Astrocyte (in vitro differentiated cells and primary cell): Measurements from ENCODE around the gene BBIP1. TPM values are rescaled to one million over a fixed set of nuclear protein-coding genes. Genes with fewer than 3 reads are reported as not detected.

Source experiments
- DNase-seq: peaks from one replicate; pipeline ENCODE4 v3.0.0-alpha.2; 2010; ENCODE audit warnings: low read depth
- FAIRE-seq: peaks from 2 replicates; lab custom pipeline; 2011; peaks lifted over from hg19 to GRCh38; lab: Jason Lieb, UNC
- H2AFZ ChIP-seq: 2 replicates; pipeline ENCODE4 v1.6.0; 2012; ENCODE audit warnings: low read depth, low read length, inconsistent platforms
- H3K27ac ChIP-seq: 2 replicates; pipeline ENCODE4 v1.5.1; 2011; ENCODE audit warnings: low read depth, low read length, inconsistent platforms
- H3K27me3 ChIP-seq: 2 replicates; pipeline ENCODE4 v1.6.0; 2011; ENCODE audit warnings: low read length, inconsistent platforms; ENCODE audit not compliant: insufficient read depth
- H3K36me3 ChIP-seq: 2 replicates; pipeline ENCODE4 v1.5.1; 2011; ENCODE audit warnings: low read length, inconsistent platforms; ENCODE audit not compliant: insufficient read depth
- H3K4me1 ChIP-seq: 2 replicates; pipeline ENCODE4 v1.5.1; 2011; ENCODE audit warnings: low read length, inconsistent platforms; ENCODE audit not compliant: insufficient read depth
- H3K4me2 ChIP-seq: 2 replicates; pipeline ENCODE4 v1.6.0; 2012; ENCODE audit warnings: low read length, inconsistent platforms
- H3K4me3 ChIP-seq: 2 replicates; pipeline ENCODE4 v1.5.1; 2011; ENCODE audit warnings: low read depth, mild to moderate bottlenecking, low read length, inconsistent platforms; ENCODE audit not compliant: insufficient read depth
- H3K79me2 ChIP-seq: 2 replicates; pipeline ENCODE4 v1.6.0; 2012; ENCODE audit warnings: mild to moderate bottlenecking, low read length, inconsistent platforms; ENCODE audit not compliant: insufficient read depth
- H3K9ac ChIP-seq: 2 replicates; pipeline ENCODE4 v1.6.0; 2012; ENCODE audit warnings: mild to moderate bottlenecking, low read length, inconsistent platforms
- H3K9me3 ChIP-seq: 2 replicates; pipeline ENCODE4 v1.5.1; 2012; ENCODE audit warnings: low read depth, mild to moderate bottlenecking, low read length, inconsistent platforms; ENCODE audit not compliant: insufficient read depth
- H4K20me1 ChIP-seq: 2 replicates; pipeline ENCODE4 v1.6.0; 2012; ENCODE audit warnings: low read length, inconsistent platforms; ENCODE audit not compliant: insufficient read depth
- H3K27ac Mint-ChIP-seq: one replicate; pipeline ENCODE4 v1.8.0; 2021; ENCODE audit warnings: mild to moderate bottlenecking, mixed read lengths; ENCODE audit not compliant: unreplicated experiment
- H3K27me3 Mint-ChIP-seq: one replicate; pipeline ENCODE4 v1.8.0; 2021; ENCODE audit warnings: low read depth, mixed read lengths; ENCODE audit not compliant: unreplicated experiment
- H3K36me3 Mint-ChIP-seq: one replicate; pipeline ENCODE4 v1.8.0; 2021; ENCODE audit warnings: low read depth, mixed read lengths; ENCODE audit not compliant: unreplicated experiment
- H3K4me1 Mint-ChIP-seq: one replicate; pipeline ENCODE4 v1.8.0; 2021; ENCODE audit warnings: low read depth, mixed read lengths; ENCODE audit not compliant: unreplicated experiment
- H3K4me3 Mint-ChIP-seq: one replicate; pipeline ENCODE4 v1.8.0; 2021; ENCODE audit warnings: mild to moderate bottlenecking, moderate library complexity, mixed read lengths; ENCODE audit not compliant: unreplicated experiment
- H3K9me3 Mint-ChIP-seq: one replicate; pipeline ENCODE4 v1.8.0; 2021; ENCODE audit warnings: mild to moderate bottlenecking, mixed read lengths; ENCODE audit not compliant: unreplicated experiment
- CTCF ChIP-seq: IDR thresholded peaks from 2 replicates; pipeline ENCODE4 v1.5.1; 2011; ENCODE audit warnings: low read depth, mild to moderate bottlenecking, inconsistent platforms, low read length, moderate library complexity; ENCODE audit not compliant: insufficient read depth
- EZH2 ChIP-seq: IDR thresholded peaks from 2 replicates; pipeline ENCODE4 v1.6.1; 2012; ENCODE audit warnings: mild to moderate bottlenecking, low read length, inconsistent platforms; ENCODE audit not compliant: insufficient read depth
- total RNA-seq: library from RNA; stranded (reverse); gene quantifications from 2 replicates; pipeline ENCODE4 v1.2.1, GENCODE V29; 2021

The BBIP1 gene
- total RNA-seq, 1 donor from 2014 or later: 24.1 TPM

- Mint-ChIP-seq H3K4me3 (no peak overlapping the region), H3K9me3 (no peaks in the 10 kb centered on the region), H3K27me3 (no peaks in the 10 kb centered on the region), H3K4me1 (peaks cover 40% of the 10 kb centered on the region), H3K36me3 (peaks cover 26% of the 10 kb centered on the region), H3K27ac (no peak overlapping the region)
- TF ChIP-seq EZH2 (no peak), CTCF (no peak)
- Histone ChIP-seq H3K36me3 (peaks cover 5% of the 10 kb centered on the region), H3K9me3 (no peaks in the 10 kb centered on the region), H3K4me3 (no peak overlapping the region), H3K27ac (no peak overlapping the region), H3K27me3 (no peaks in the 10 kb centered on the region), H3K79me2 (peaks cover 76% of the 10 kb centered on the region), H2AFZ (no peak overlapping the region), H3K9ac (no peak overlapping the region), H3K4me1 (peaks cover 11% of the 10 kb centered on the region), H4K20me1 (peaks cover 57% of the 10 kb centered on the region), H3K4me2 (no peak overlapping the region)
- DNase-seq (no peak), FAIRE-seq (peak; percentile 37)
These were observed 25.9 kb upstream of the BBIP1 start for GRCh38 chr10:110944792-110945396.

GRCh38 chr10:110939419-110939818 lies 20.4 kb upstream of the BBIP1 start:
- H3K9me3 ChIP-seq: no peaks in the 10 kb centered on the region
- no peak overlapping the region for H3K4me3 Mint-ChIP-seq
- H3K4me2 ChIP-seq: no peak overlapping the region
- no peak overlapping the region for H2AFZ ChIP-seq
- H3K36me3 Mint-ChIP-seq: peaks cover 12% of the 10 kb centered on the region
- H3K9ac ChIP-seq: no peak overlapping the region
- H3K36me3 ChIP-seq: peaks cover 5% of the 10 kb centered on the region
- H3K4me3 ChIP-seq: no peak overlapping the region
- H4K20me1 ChIP-seq: peaks cover 60% of the 10 kb centered on the region
- H3K79me2 ChIP-seq: peaks cover 95% of the 10 kb centered on the region
- H3K27me3 ChIP-seq: no peaks in the 10 kb centered on the region
- no peaks in the 10 kb centered on the region for H3K9me3 Mint-ChIP-seq
- DNase-seq (no peak), FAIRE-seq (peak; percentile 49)
- no peak overlapping the region for H3K27ac Mint-ChIP-seq
- H3K27me3 Mint-ChIP-seq: no peaks in the 10 kb centered on the region
- no peak overlapping the region for H3K27ac ChIP-seq
- H3K4me1 Mint-ChIP-seq: peaks cover 3% of the 10 kb centered on the region
- TF ChIP-seq CTCF (no peak), EZH2 (no peak)
- H3K4me1 ChIP-seq: no peaks in the 10 kb centered on the region

GRCh38 chr10:110936757-110937156 lies 17.8 kb upstream of the BBIP1 start:
- DNase-seq (no peak), FAIRE-seq (no peak)
- H3K27ac Mint-ChIP-seq: no peak overlapping the region
- no peak overlapping the region for H3K4me3 Mint-ChIP-seq
- H3K9me3 ChIP-seq: no peaks in the 10 kb centered on the region
- no peaks in the 10 kb centered on the region for H3K27me3 ChIP-seq
- peaks cover 95% of the 10 kb centered on the region for H3K79me2 ChIP-seq
- no peak for TF ChIP-seq CTCF
- no peak for TF ChIP-seq EZH2
- H3K27ac ChIP-seq: no peak overlapping the region
- no peaks in the 10 kb centered on the region for H3K9me3 Mint-ChIP-seq
- H4K20me1 ChIP-seq: peaks cover 65% of the 10 kb centered on the region
- H3K4me2 ChIP-seq: no peak overlapping the region
- no peak overlapping the region for H3K4me3 ChIP-seq
- no peaks in the 10 kb centered on the region for H3K36me3 ChIP-seq
- no peaks in the 10 kb centered on the region for H3K4me1 Mint-ChIP-seq
- no peaks in the 10 kb centered on the region for H3K36me3 Mint-ChIP-seq
- H2AFZ ChIP-seq: no peak overlapping the region
- no peaks in the 10 kb centered on the region for H3K4me1 ChIP-seq
- no peak overlapping the region for H3K9ac ChIP-seq
- no peaks in the 10 kb centered on the region for H3K27me3 Mint-ChIP-seq
